Activated T-cell treated with anti-CD3 and anti-CD28 coated beads, Interleukin-2, amount 50 U/mL, for 72 hours (primary cell): ENCODE measurements around the gene SLC51B. TPM values are rescaled to one million over a fixed set of nuclear protein-coding genes. Genes with fewer than 3 reads are reported as not detected.

Source experiments
- ATAC-seq, 2 donors: fragments of 150-1000 bp; cut with Tn5 transposase; replicated peaks in 1 of 2; 2 replicates each; pipeline ENCODE4 v1.10.0; 2021; ENCODE audit warnings: moderate library complexity in 2 of 2, mild to moderate bottlenecking in 1 of 2
- DNase-seq, 2 donors: peaks; one replicate each; pipeline ENCODE4 v3.0.0; 2021 to 2022; ENCODE audit warnings: mixed read lengths in 1 of 2
- H3K27ac Mint-ChIP-seq: one replicate; pipeline ENCODE4 v1.8.0; 2022; ENCODE audit warnings: mild to moderate bottlenecking, moderate library complexity, mixed read lengths
- H3K27me3 Mint-ChIP-seq: one replicate; pipeline ENCODE4 v1.8.0; 2022; ENCODE audit warnings: low read depth, mixed read lengths
- H3K36me3 Mint-ChIP-seq, 2 donors: one replicate each; pipeline ENCODE4 v1.8.0; 2022; ENCODE audit warnings: mixed read lengths in 2 of 2, mild to moderate bottlenecking in 1 of 2; ENCODE audit not compliant: insufficient read depth in 2 of 2
- H3K4me1 Mint-ChIP-seq: one replicate; pipeline ENCODE4 v1.8.0; 2022; ENCODE audit warnings: low read depth, mixed read lengths
- H3K4me3 Mint-ChIP-seq, 2 donors: one replicate each; pipeline ENCODE4 v1.8.0; 2022; ENCODE audit warnings: mild to moderate bottlenecking in 2 of 2, mixed read lengths in 2 of 2, moderate library complexity in 2 of 2
- H3K9me3 Mint-ChIP-seq, 2 donors: one replicate each; pipeline ENCODE4 v1.8.0; 2022; ENCODE audit warnings: mixed read lengths in 2 of 2
- total RNA-seq, 2 donors: library from RNA; stranded (reverse); gene quantifications; one replicate each; pipeline ENCODE4 v1.2.3, GENCODE V29; 2022

Gene SLC51B
- total RNA-seq, 2 donors from 2014 or later = not detected

DNA sequence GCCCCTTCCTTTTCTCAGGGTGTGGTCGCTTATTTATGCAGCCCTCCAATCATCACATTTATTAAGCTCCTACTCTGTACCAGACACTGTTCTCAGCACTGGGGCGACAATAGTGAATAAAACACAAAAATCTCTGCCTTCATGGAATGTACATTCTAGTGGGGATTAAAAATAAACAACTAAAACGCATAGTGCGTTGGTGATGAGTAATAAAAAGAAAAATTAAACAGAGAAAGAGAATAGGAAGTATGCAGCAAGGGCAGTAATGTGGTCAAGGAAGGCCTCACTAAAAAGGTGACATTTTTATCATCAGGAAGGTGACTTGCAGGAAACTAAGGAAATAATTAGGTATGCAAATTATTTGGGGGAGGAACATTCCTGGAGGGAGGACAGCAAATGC, 5.1 kb downstream of the SLC51B start:
- Mint-ChIP-seq H3K36me3 (no peaks in the 10 kb centered on the region), H3K27ac (no peak overlapping the region), H3K9me3 (no peaks in the 10 kb centered on the region), H3K4me1 (peaks cover 17% of the 10 kb centered on the region), H3K27me3 (no peaks in the 10 kb centered on the region), H3K4me3 (peak overlapping the region; percentile 47 to 67)
- ATAC-seq (no peak), DNase-seq (no peak)

DNA sequence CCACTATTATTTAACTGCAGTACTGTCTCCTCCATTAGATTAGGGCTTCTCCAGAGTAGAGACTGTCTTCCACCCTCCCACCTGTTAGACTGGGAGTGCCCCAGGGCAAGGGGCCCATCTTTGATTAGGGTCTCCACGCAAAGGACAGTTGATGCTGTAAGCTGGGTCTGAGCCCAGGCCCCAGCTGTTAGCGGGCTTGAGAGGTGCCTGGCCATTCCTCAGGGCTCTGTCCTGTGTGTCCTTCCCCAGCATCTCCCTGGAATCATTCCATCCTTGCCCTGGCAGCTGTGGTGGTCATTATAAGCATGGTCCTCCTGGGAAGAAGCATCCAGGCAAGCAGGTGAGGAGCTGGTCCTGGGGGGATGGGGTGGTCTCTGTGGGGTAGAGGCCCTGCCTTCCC, 6.1 kb downstream of the SLC51B start:
- H3K9me3 Mint-ChIP-seq = no peaks in the 10 kb centered on the region
- no peak overlapping the region for H3K4me3 Mint-ChIP-seq
- DNase-seq (no peak), ATAC-seq (no peak)
- no peaks in the 10 kb centered on the region for H3K36me3 Mint-ChIP-seq
- no peaks in the 10 kb centered on the region for H3K27me3 Mint-ChIP-seq
- H3K27ac Mint-ChIP-seq = no peak overlapping the region
- H3K4me1 Mint-ChIP-seq = peaks cover 17% of the 10 kb centered on the region

DNA sequence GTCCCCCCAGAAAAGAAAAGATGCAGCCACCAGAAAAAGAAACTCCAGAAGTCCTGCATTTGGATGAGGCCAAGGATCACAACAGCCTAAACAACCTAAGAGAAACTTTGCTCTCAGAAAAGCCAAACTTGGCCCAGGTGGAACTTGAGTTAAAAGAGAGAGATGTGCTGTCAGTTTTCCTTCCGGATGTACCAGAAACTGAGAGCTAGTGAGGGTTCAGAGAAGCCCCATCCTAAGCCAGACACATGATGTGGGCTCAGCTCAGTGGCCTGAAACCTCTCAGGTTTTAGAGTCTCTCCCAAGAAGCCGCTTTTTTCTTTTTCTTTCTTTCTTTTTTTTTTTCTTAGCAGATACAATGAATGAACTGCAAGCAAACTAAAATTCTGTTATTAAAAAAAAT, 7.8 kb downstream of the SLC51B start:
- H3K36me3 Mint-ChIP-seq = no peaks in the 10 kb centered on the region
- ATAC-seq = no peak
- H3K27ac Mint-ChIP-seq = no peak overlapping the region
- H3K9me3 Mint-ChIP-seq = no peaks in the 10 kb centered on the region
- no peak for DNase-seq
- H3K27me3 Mint-ChIP-seq = no peaks in the 10 kb centered on the region
- H3K4me3 Mint-ChIP-seq = no peak overlapping the region
- H3K4me1 Mint-ChIP-seq = peaks cover 17% of the 10 kb centered on the region

DNA sequence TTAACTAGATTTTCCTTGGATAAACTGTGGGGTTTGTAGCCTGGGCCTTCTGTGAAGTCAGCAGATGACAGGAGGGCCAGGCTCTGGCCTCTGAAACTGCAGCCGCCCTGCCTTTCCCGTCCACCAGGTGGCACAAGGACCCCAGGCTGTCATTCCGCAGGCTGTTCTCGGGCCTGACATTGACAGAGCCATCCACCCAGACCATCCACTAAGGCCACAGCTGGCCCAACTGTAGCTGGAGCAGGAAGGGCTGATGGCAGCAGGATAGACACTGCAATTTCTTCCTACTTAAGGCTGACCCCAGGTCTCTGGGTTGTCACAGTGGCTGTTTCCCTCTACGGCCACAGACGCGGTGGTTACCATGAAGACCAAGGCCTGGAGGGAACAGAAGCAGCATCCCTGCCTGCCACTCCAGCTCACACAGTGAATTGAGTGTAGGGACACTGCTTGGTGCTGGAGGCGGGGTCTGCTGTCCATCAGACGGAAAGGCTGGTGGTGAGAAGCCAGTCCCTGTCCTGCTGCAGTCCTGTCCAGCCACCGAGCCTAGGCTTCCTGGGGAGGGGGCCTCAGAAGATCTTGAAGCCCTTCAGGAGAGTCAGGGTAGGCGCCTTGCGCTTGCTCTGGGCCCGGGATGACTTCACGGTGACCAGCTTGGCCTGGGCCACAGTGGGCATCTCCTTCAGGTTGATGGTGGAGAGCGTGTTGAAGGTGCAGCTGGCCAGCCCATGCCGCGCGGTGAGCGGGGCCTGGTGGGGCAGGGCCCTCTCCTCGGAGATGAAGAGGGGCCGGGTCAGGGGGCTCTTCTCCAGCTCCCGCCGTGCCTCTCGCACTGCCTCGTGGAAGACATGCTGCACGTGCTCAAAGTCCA, 9.4 kb downstream of the SLC51B start:
- H3K4me3 Mint-ChIP-seq = no peak overlapping the region
- ATAC-seq (peak; percentile 52 to 54), DNase-seq (peak; percentile 65 to 68)
- no peaks in the 10 kb centered on the region for H3K27me3 Mint-ChIP-seq
- no peaks in the 10 kb centered on the region for H3K9me3 Mint-ChIP-seq
- H3K4me1 Mint-ChIP-seq = peaks cover 9% of the 10 kb centered on the region
- no peaks in the 10 kb centered on the region for H3K36me3 Mint-ChIP-seq
- H3K27ac Mint-ChIP-seq = no peak overlapping the region

DNA sequence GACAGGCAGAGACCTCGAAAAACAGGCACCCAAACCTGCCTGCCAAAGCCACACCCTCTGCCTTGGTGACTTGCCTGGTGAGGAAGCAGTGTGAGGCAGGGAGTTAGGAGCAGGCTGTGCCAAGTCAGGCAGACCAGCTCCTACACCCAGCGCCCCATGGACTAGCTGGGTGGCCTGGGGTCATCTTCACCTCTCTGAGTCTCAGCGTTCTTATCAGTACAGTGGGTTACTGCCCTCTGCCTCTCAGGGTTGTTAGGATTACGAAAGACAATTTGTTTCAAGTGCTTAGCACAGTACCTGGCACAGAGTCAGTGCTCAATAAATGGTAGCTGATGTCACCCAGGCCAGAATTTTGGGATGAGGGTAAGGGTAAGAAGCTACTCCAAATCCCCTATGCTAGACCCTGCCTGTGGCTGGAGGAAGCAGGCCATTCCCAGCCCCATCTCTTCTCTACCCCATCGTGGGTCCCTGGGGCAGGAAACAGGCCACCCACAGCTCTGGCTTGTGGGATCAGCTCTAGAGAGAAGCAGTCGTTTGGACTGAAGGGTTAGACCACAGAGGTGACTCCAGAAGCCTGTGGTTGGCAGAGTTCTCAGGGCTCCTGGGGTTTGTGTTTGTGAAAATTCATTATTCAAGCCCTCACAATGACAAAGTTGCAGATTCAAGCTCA, 10.1 kb downstream of the SLC51B start:
- ATAC-seq (no peak), DNase-seq (no peak)
- Mint-ChIP-seq H3K4me1 (peaks cover 1% of the 10 kb centered on the region), H3K9me3 (no peaks in the 10 kb centered on the region), H3K27me3 (no peaks in the 10 kb centered on the region), H3K36me3 (no peaks in the 10 kb centered on the region), H3K27ac (no peak overlapping the region), H3K4me3 (no peak overlapping the region)

DNA sequence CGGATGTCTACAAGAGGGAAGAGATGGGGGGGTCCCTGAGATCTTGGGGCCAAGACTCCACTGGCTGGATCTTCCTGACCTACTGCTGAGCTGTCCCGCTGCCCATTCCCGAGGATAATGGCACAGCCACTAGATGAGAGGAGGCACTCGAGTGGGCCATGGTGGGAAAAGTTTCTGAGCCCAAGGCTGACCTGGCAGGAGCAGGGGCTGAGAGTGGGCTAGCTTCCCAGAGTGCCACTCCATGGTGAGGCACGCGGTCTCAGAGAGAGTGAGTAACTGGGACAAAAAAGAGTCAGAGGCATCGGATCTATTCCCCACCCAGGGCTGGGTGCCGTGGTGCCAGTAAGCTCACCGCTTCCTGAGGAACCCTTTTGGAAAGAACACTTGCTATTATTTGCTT, 10.9 kb downstream of the SLC51B start:
- no peaks in the 10 kb centered on the region for H3K27me3 Mint-ChIP-seq
- ATAC-seq = no peak
- H3K36me3 Mint-ChIP-seq = no peaks in the 10 kb centered on the region
- no peaks in the 10 kb centered on the region for H3K4me1 Mint-ChIP-seq
- H3K9me3 Mint-ChIP-seq = no peaks in the 10 kb centered on the region
- no peak for DNase-seq
- no peak overlapping the region for H3K27ac Mint-ChIP-seq
- H3K4me3 Mint-ChIP-seq = no peak overlapping the region

DNA sequence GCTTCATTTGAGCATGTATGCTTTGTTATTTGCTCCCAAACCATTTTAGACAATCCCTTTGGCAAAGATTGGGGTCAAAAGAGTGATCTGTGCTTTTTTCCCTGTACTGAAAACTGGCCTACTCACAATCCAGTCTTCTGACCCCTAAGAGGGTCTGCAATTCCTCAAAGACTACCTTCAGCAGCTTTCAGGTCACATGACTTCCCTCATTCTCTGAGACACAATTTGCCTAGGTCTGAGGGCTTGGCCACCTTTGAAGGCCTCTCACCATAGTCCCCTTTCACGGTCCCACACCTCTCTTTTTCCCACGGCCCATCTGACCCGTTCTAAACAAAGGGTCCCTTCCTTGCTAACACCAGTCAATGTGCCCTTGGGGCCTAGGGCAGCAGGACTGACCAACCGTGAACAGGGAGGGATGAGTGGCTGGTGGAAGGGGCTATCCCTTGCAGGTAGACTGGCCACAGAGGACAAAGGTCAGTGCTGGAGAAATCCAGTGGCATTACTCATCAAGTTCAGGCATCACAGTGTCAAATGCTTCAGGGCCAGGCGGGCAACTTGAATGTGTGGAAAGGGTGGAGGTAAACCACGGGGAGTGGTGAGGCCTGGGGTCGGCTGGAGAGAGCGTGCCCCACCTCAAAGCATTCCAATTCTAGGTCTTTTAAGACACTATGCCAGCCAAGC, 11.8 kb downstream of the SLC51B start:
- DNase-seq = no peak
- no peaks in the 10 kb centered on the region for H3K36me3 Mint-ChIP-seq
- H3K4me1 Mint-ChIP-seq = no peaks in the 10 kb centered on the region
- ATAC-seq = no peak
- no peak overlapping the region for H3K4me3 Mint-ChIP-seq
- no peaks in the 10 kb centered on the region for H3K9me3 Mint-ChIP-seq
- no peak overlapping the region for H3K27ac Mint-ChIP-seq
- H3K27me3 Mint-ChIP-seq = no peaks in the 10 kb centered on the region

DNA sequence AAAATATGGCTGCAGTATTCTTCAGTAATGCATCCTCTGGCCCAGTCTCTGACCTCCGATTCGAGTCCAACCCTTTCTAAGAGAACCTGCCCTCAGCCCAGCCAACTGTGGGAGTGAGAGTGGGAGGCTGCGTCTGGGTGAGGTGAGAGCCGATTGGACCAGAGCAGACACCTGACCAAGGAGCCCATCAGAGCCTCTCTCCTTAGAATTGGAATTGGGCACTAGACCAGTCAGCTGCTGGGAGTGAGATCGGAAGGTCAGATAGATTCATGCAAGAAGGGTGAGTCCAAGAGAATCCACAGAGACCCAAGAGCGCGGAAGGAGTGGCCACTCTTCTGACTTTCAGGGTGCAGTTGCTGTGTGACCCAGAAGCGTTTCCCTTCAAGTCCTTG, 12.4 kb downstream of the SLC51B start:
- Mint-ChIP-seq H3K4me3 (no peak overlapping the region), H3K4me1 (no peaks in the 10 kb centered on the region), H3K27ac (no peak overlapping the region), H3K27me3 (no peaks in the 10 kb centered on the region), H3K9me3 (no peaks in the 10 kb centered on the region), H3K36me3 (no peaks in the 10 kb centered on the region)
- ATAC-seq = no peak
- DNase-seq = no peak

DNA sequence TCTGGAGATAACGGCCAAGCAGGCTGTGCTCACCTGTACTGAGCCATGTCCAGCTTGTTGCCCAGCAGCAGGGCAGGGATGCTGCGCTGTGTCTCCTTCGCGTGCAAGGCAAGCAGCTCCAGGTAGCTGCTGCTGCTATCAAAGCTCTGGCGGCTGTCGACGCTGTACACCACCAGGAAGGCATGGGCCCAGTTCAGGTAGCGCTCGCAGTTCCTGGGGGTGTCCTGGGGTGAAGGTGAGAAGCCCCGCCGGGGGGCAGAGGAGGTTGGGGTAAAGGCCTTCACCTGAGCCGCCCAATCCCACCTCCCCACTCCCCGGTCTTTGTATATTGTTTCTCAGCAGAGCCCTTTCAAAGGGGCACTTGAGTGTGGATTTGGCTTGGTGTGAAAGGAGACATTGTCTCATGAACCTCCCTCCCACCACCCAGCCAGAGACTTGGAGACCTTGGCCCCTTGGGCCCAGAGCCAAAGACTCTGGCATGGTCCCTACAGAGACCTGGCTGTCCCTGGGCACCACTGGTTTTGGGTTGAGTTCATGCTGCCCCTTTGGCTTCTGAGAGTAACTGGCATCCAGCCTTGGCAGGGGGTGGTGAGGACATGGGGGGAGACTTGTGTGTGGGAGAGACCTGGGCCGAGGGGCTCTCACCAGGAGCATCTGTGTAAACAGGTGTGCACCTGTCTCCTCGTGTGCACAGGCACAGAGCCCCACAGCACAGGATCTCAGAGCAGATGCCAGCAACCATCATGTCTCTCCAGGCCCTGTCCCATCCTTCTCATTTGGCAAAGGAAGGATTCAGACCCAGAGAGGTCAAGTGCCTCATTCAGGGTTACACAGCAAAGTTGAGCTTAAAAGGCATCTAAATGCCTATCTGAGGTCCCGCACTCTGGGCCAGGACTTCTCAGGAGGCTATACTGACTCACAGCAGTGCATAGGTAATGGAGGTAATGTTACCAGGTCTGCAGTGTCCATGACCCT, 13.5 kb downstream of the SLC51B start:
- DNase-seq (no peak), ATAC-seq (no peak)
- no peak overlapping the region for H3K4me3 Mint-ChIP-seq
- H3K36me3 Mint-ChIP-seq = no peaks in the 10 kb centered on the region
- H3K27ac Mint-ChIP-seq = no peak overlapping the region
- no peaks in the 10 kb centered on the region for H3K4me1 Mint-ChIP-seq
- H3K9me3 Mint-ChIP-seq = no peaks in the 10 kb centered on the region
- no peaks in the 10 kb centered on the region for H3K27me3 Mint-ChIP-seq

DNA sequence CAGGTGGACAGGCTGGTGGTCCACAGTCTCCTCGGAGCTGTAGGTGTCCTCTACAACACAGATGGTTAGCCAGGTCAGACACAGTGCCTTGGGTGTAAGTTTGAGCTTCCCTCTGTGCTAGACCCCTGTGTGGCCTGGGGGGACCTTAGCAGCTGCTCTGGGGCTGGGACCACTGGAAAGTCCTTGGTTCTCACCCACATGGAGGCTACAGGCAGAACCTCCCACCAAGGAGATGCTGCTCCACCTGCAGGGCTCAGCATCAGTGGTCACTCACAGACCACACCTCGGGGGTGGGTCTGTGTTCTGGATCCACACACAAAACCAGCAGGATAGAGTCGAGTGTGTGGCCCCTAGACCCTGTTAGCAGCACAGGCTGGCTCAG, 14.2 kb downstream of the SLC51B start:
- Mint-ChIP-seq H3K4me3 (no peak overlapping the region), H3K27me3 (no peaks in the 10 kb centered on the region), H3K27ac (no peak overlapping the region), H3K36me3 (no peaks in the 10 kb centered on the region), H3K4me1 (no peaks in the 10 kb centered on the region), H3K9me3 (no peaks in the 10 kb centered on the region)
- DNase-seq = no peak
- ATAC-seq = no peak

DNA sequence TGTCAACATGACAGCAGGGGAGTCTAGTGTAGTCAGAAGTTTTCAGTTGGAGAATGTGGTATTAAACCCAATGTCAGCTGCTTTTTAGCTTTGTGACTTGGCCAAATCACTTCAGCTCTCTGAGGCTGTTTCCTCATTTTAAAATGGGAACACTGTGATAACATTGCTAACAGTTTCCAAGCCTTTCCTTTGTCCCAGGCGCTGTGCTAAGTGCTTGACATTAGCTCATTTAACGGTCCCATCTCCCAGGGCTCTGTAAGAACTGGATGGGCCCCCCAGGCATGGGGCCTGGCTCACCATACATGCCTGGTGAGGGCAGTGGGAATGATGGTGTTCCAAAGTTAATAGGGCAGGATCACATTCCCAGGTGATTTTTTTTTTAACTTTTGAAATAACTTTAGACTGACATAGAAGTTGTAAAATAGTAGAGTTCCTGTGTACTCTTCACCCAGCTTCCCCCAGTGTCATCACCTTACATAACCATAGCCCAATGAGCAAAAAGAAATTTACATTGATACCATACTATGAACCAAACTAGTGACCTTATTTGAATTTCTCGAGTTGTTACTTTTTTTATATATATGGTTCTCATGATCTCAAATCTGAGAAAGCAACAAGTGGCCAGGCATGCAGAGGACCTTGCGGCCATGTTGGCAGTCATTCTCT, 14.9 kb downstream of the SLC51B start:
- H3K27me3 Mint-ChIP-seq = peaks cover 1% of the 10 kb centered on the region
- H3K27ac Mint-ChIP-seq = no peak overlapping the region
- ATAC-seq (no peak), DNase-seq (no peak)
- H3K36me3 Mint-ChIP-seq = no peaks in the 10 kb centered on the region
- no peaks in the 10 kb centered on the region for H3K4me1 Mint-ChIP-seq
- no peak overlapping the region for H3K4me3 Mint-ChIP-seq
- no peaks in the 10 kb centered on the region for H3K9me3 Mint-ChIP-seq

DNA sequence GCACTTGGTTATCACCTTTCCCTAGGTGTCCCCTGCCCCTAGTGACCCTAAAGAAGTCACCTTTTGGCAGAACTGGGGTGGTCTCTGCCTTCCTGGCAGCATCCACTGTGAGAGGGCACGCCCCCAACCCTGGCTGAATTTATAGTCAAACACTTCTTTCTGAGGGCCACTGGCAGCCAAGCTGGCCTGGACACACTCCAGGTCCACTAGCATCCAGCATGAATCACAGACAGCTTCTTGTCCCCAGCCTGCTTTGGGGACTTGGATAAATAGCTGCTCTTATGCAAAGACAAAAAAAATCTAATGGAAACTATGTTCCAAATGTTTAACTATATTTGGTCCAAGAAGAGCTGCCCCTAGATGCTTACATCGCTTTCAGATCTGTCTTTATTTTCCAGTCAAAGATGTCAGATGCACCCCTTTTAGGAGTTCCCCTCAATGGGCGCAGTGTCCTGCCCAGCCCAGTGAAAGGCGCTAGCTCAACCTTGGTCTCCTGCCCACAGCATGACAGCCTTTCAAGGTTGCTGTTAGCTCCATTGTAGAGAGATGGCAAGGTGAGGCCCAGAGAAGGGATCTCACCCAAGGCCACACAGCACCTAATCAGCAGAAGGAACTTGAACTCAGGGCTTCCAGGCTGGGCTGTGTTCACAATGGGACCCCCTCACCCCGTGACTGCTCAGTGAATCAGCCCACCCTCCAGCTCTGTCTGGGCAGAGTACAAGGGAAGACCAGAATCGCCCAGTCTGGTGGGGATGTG, 15.6 kb downstream of the SLC51B start:
- Mint-ChIP-seq H3K27me3 (peaks cover 9% of the 10 kb centered on the region), H3K9me3 (no peaks in the 10 kb centered on the region), H3K27ac (no peak overlapping the region), H3K4me1 (no peaks in the 10 kb centered on the region), H3K4me3 (no peak overlapping the region), H3K36me3 (no peaks in the 10 kb centered on the region)
- DNase-seq (no peak), ATAC-seq (no peak)
